Caki2 (cell line): ENCODE data around the gene SLC13A5. TPM values are rescaled to one million over a fixed set of nuclear protein-coding genes. Genes with fewer than 3 reads are reported as not detected.

Source experiments
- total RNA-seq: library from RNA; depleted of rRNA; stranded (reverse); fragments of >200 nt; shearing (Covaris generic); gene quantifications from 2 replicates; pipeline ENCODE4 v1.2.3, GENCODE V29; 2014; ENCODE audit warnings: low replicate concordance; rRNA removed

The SLC13A5 gene
- total RNA-seq, 1 experiment from 2014 or later: not detected

Other genes starting within 250 kb of the SLC13A5 start
- gene PITPNM3, start 156.8 kb downstream of the SLC13A5 start, total RNA-seq: 0.20 and 2.2 TPM in 2 replicates
- gene KIAA0753, start 72.7 kb downstream of the SLC13A5 start, total RNA-seq: 15.8 and 16.8 TPM in 2 replicates
- gene TXNDC17, start 72.3 kb downstream of the SLC13A5 start, total RNA-seq: 104 and 186 TPM in 2 replicates
- gene MED31, start 61.8 kb downstream of the SLC13A5 start, total RNA-seq: 3.4 and 13.9 TPM in 2 replicates
- gene C17orf100, start 61.6 kb downstream of the SLC13A5 start, total RNA-seq: 5.7 and 6.4 TPM in 2 replicates
- gene XAF1, start 42.7 kb upstream of the SLC13A5 start, total RNA-seq: not detected in 2 replicates
- not detected in 2 replicates for gene FBXO39, start 62.8 kb upstream of the SLC13A5 start, total RNA-seq
- not detected in 2 replicates for gene TEKT1, start 118.4 kb upstream of the SLC13A5 start, total RNA-seq